ENCODE measurements around the gene ARHGAP10. TPM values are rescaled to one million over a fixed set of nuclear protein-coding genes. Genes with fewer than 3 reads are reported as not detected.
"Not testable (repeated sequence)": the region's sequence is repeated elsewhere in the genome, so short reads cannot be mapped to it uniquely, and the experiment has no call there.

Gene ARHGAP10
- total RNA-seq, 1 donor from 2014 or later: 8.3 TPM

DNA sequence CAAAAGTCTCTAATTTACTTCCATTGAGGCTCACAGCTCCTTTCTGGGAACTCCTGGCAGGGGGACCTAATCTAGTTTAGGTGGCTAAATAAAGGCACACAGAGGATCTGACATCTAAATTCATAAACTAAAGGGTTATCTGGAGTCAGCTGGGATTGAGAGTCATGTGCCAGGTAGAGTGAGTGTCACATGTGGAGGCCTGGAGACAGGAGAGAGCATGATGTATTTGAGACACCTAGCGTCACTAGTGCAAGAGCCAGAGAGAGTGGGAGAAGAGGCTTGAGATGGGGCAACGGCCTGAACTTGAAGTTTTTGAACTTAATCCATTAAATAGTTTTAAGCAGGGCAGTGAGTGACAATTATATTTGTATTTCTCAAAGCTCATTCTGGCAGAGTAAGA lies 152.6 kb downstream of the ARHGAP10 start:
- no peak overlapping the region for H3K27ac Mint-ChIP-seq
- H3K36me3 Mint-ChIP-seq (ENCODE audit: low read depth): peaks cover 14% of the 10 kb centered on the region
- intact Hi-C loops (cut with micrococcal nuclease): no loop called here
- no peaks in the 10 kb centered on the region for H3K4me1 Mint-ChIP-seq
- no peak overlapping the region for H3K4me3 Mint-ChIP-seq
- no peak for DNase-seq
- no peaks in the 10 kb centered on the region for H3K27me3 Mint-ChIP-seq
- H3K9me3 Mint-ChIP-seq: peaks cover 12% of the 10 kb centered on the region

DNA sequence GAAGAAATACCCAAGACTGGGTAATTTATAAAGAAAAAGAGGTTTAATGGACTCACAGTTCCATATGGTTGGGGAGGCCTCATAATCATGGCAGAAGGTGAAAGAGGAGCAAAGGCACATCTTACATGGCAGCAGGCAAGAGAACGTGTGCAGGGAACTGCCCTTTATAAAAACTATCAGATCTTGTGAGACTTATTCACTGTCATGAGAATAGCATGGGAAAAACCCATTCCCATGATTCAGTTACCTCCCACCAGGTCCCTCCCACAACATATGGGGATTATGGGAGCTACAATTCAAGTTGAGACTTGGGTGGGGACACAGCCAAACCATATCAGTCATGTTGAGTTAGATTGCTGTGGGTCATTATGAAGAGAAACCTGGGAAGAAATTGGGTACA lies 153.3 kb downstream of the ARHGAP10 start:
- H3K27me3 Mint-ChIP-seq; H3K27ac Mint-ChIP-seq; H3K4me1 Mint-ChIP-seq; DNase-seq; intact Hi-C loops (cut with micrococcal nuclease); H3K4me3 Mint-ChIP-seq: not testable (repeated sequence)
- H3K9me3 Mint-ChIP-seq: peaks cover 12% of the 10 kb centered on the region
- peaks cover 14% of the 10 kb centered on the region for H3K36me3 Mint-ChIP-seq (ENCODE audit: low read depth)

DNA sequence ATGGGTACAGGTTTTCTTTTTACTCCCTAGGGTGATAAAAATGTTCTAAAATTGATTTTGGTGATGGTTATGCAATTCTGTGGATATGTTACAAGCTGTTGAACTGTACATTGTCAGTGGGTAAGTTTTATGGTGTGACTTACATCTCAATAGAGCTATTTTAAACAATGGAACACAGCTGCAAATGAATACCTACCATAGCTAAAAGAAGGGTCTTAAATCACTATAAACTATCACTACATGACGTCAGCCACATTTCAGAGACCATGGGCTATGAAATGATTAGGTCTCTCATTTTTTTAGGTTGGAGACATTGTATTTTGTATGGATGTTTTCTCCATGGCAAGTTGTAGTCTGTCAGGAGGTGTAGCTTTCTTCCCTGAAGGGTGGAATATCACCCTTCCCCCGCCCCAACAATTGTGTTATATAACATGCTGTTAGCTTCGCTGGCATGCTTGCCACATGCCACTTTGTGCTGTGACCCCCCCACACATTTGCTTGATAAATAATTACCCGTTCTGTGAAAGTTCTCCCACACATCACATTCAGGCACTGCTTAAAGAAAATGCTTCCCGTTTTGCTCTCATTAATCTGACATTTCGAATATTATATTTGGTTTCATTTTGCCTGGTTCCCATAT lies 159.7 kb downstream of the ARHGAP10 start:
- intact Hi-C loops (cut with micrococcal nuclease): no loop called here

DNA sequence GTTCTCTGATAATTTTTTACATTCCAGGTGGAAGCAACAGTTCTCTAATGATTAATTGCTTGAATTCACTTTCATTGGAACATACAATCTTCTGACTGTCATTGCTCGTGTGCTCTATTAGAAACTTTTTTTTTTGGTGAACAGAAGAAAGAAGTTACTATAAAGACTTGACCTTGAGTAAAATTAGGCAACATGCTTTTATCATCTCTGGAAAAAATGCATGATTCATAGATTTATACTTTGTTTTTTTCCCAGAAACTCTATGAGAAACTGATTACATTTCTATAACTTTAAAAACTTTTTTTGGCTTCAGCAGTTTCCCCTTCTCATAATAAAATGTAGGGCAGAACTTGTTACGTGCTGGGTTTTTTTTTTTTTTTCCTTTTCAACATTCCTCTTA lies 167.6 kb downstream of the ARHGAP10 start:
- H3K4me3 Mint-ChIP-seq: no peak overlapping the region
- no peaks in the 10 kb centered on the region for H3K27me3 Mint-ChIP-seq
- peaks cover 2% of the 10 kb centered on the region for H3K36me3 Mint-ChIP-seq (ENCODE audit: low read depth)
- intact Hi-C loops (cut with micrococcal nuclease): no loop called here
- H3K4me1 Mint-ChIP-seq: no peaks in the 10 kb centered on the region
- DNase-seq: no peak
- peaks cover 7% of the 10 kb centered on the region for H3K9me3 Mint-ChIP-seq
- no peak overlapping the region for H3K27ac Mint-ChIP-seq

More for the DNA sequence above, 159.7 kb downstream of the ARHGAP10 start:
- H3K27me3 Mint-ChIP-seq: no peaks in the 10 kb centered on the region
- H3K4me3 Mint-ChIP-seq: no peak overlapping the region
- peaks cover 3% of the 10 kb centered on the region for H3K9me3 Mint-ChIP-seq
- H3K4me1 Mint-ChIP-seq: no peaks in the 10 kb centered on the region
- H3K36me3 Mint-ChIP-seq (ENCODE audit: low read depth): peaks cover 3% of the 10 kb centered on the region
- no peak for DNase-seq
- H3K27ac Mint-ChIP-seq: no peak overlapping the region

DNA sequence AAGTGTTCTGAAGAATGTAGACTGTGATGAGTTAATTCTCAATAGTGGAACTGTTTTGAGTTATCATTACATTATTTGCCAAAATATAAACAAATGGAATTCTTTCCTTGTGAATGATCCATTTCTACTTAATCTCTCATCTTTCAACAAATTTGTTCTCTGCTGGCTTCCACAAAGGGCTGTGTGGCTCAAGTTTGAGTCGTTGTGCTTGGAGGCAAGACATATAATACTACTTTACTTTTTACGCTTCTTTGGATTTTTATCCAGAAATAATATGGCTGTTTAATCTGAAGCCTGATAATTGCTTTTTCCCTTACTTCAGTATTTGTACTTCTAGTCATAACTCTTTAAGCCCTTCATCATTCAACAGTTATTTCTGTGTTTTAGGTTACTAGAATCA lies 169.5 kb downstream of the ARHGAP10 start:
- Mint-ChIP-seq H3K27me3 (no peaks in the 10 kb centered on the region), H3K27ac (no peak overlapping the region), H3K36me3 (ENCODE audit: low read depth) (peaks cover 2% of the 10 kb centered on the region), H3K9me3 (peaks cover 12% of the 10 kb centered on the region), H3K4me3 (no peak overlapping the region), H3K4me1 (no peaks in the 10 kb centered on the region)
- intact Hi-C loops (cut with micrococcal nuclease): no loop called here
- DNase-seq: no peak

DNA sequence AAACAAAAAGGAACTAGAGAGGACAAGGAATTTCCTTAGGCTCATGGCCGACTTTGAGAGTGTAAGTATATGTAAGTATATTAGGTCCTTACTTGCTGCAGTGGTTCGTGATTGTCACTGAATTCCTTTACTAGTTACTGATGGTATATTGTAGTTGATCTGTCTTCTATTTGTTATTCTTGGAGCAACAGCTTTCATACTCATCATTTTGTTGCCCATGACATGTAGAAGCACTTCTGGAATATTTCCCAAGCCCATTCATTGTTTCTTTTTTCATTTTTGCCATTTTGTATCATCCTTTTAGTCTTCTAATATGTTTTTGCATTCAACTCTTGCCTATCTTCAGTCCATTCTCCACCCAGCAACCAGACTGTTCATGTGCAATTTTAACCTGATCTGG lies 170.0 kb downstream of the ARHGAP10 start:
- intact Hi-C loops (cut with micrococcal nuclease): no loop called here
- peaks cover 2% of the 10 kb centered on the region for H3K36me3 Mint-ChIP-seq (ENCODE audit: low read depth)
- H3K27me3 Mint-ChIP-seq: no peaks in the 10 kb centered on the region
- no peak overlapping the region for H3K4me3 Mint-ChIP-seq
- no peaks in the 10 kb centered on the region for H3K4me1 Mint-ChIP-seq
- H3K9me3 Mint-ChIP-seq: peaks cover 12% of the 10 kb centered on the region
- H3K27ac Mint-ChIP-seq: no peak overlapping the region
- no peak for DNase-seq

DNA sequence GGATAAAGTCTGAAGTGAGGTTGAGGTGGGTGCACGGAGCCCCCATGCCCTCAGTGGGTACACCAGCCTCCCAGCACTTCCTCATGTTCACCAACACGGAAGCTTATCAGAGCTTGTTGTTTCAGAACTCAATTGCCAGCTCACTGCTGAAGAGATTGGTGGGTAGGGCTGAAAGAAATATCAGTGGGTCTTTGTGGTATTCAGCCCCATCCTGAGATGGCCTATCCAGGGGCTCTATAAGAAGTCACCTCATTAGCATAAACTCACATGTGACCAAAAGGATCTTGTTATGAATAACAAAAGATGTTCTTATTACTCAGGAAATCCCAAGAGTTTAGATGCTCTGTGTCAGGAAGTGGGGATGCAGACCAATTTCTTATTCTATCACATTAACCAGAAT lies 177.3 kb downstream of the ARHGAP10 start:
- Mint-ChIP-seq H3K4me1 (no peaks in the 10 kb centered on the region), H3K27me3 (no peaks in the 10 kb centered on the region), H3K27ac (no peak overlapping the region), H3K36me3 (ENCODE audit: low read depth) (peaks cover 1% of the 10 kb centered on the region), H3K9me3 (peaks cover 5% of the 10 kb centered on the region), H3K4me3 (no peak overlapping the region)
- intact Hi-C loops (cut with micrococcal nuclease): no loop called here
- no peak for DNase-seq

DNA sequence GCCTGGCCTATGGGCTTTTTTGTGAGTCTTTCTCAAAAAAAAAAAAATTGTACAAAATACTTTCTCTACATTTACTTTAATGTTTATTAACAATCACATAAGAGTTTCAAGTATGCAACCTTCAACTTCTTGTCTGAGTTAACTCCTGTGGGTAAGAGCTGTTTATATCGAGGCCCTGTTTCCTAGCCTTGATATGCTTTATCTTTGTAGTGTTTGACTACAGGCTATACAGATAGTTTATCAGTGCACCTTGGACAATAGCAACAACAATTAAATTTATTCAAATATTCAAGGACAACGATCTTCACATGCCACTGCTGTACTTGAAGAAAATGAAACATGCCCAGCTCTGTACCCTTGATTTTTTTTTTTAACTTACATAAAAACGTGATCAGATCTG lies 178.4 kb downstream of the ARHGAP10 start:
- no peaks in the 10 kb centered on the region for H3K27me3 Mint-ChIP-seq
- intact Hi-C loops (cut with micrococcal nuclease): no loop called here
- H3K4me1 Mint-ChIP-seq: no peaks in the 10 kb centered on the region
- H3K4me3 Mint-ChIP-seq: no peak overlapping the region
- no peaks in the 10 kb centered on the region for H3K36me3 Mint-ChIP-seq (ENCODE audit: low read depth)
- no peak for DNase-seq
- H3K9me3 Mint-ChIP-seq: peaks cover 5% of the 10 kb centered on the region
- no peak overlapping the region for H3K27ac Mint-ChIP-seq

DNA sequence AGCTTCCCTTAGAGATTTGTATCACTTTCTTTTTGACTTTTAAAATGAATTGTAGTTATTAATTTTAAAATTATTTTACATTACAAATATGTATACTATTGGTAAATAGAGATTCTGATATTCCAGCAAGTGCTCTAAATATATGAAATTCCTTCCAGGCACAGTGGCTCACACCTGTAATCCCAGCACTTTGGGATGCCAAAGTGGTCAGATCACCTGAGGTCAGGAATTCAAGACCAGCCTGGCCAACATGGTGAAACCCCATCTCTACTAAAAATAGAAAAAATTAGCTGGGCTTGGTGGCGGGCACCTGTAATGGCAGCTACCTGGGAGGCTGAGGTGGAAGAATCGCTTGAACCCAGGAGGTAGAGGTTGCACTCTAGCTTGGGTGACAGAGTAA lies 180.2 kb downstream of the ARHGAP10 start:
- H3K36me3 Mint-ChIP-seq (ENCODE audit: low read depth); H3K27ac Mint-ChIP-seq; H3K9me3 Mint-ChIP-seq; H3K27me3 Mint-ChIP-seq; intact Hi-C loops (cut with micrococcal nuclease); DNase-seq; H3K4me1 Mint-ChIP-seq; H3K4me3 Mint-ChIP-seq: not testable (repeated sequence)

DNA sequence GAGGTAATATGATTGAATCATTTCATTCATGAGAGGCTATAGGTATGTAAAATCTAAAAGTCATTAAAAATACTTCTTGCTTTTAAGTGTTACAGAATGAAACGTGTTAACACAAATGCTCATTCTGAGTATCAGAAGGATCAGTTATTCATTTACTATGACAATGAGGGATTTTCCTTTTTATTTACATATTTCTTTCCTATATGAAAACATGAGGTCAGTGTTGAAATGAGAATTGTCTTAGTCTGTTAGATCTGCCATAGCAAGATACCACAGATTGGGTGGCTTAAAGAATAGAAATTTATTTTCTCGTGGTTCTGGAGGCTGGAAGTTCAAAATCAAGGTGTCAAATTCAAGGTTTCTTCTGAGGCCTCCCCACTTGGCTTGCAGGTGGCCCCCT lies 181.2 kb downstream of the ARHGAP10 start:
- Mint-ChIP-seq H3K27me3 (no peaks in the 10 kb centered on the region), H3K4me1 (no peaks in the 10 kb centered on the region), H3K36me3 (ENCODE audit: low read depth) (no peaks in the 10 kb centered on the region), H3K4me3 (no peak overlapping the region), H3K27ac (no peak overlapping the region), H3K9me3 (no peaks in the 10 kb centered on the region)
- DNase-seq: no peak
- intact Hi-C loops (cut with micrococcal nuclease): no loop called here

DNA sequence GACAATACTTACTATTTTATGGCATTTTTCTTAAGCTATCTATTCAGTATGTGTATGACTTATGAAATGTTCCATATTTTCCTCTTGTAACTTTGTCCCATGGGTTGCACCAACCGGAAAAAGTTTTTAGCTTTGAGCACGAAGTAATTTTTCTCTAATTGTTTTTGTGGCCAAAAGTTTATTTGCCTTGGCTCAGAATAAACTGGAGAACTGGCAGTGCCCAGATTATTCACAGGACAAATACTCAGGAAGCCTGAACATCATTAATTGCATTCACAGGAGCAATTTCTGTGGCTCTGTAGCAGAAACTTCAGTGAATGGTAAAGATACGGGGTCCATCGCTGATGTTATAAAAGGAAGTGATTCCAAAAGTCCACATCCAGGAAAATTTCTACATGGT lies 184.5 kb downstream of the ARHGAP10 start:
- Mint-ChIP-seq H3K4me1 (no peaks in the 10 kb centered on the region), H3K36me3 (ENCODE audit: low read depth) (no peaks in the 10 kb centered on the region), H3K27me3 (no peaks in the 10 kb centered on the region), H3K4me3 (no peak overlapping the region), H3K9me3 (no peaks in the 10 kb centered on the region), H3K27ac (no peak overlapping the region)
- intact Hi-C loops (cut with micrococcal nuclease): no loop called here
- DNase-seq: no peak

DNA sequence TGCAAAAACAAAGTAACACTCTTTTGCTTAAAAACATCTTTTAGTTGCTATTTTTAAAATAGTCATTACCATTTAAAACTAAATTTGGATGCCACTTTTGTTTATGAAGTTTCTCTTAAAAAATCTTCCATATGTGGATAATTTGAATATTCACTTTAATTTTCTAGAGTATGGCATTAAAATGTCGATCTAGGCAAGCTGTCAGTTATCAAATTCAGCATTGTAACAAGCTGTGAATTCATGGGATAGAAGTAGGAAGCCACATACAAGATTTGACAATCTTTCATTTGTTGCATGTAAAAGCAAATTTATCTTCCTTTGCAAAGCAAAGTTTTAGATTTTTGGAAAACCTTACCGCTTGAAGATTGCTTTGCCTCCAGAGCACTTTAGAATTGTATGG lies 191.5 kb downstream of the ARHGAP10 start:
- Mint-ChIP-seq H3K4me3 (no peak overlapping the region), H3K36me3 (ENCODE audit: low read depth) (no peaks in the 10 kb centered on the region), H3K9me3 (no peaks in the 10 kb centered on the region), H3K27me3 (no peaks in the 10 kb centered on the region), H3K27ac (no peak overlapping the region), H3K4me1 (no peaks in the 10 kb centered on the region)
- no peak for DNase-seq
- intact Hi-C loops (cut with micrococcal nuclease): no loop called here

DNA sequence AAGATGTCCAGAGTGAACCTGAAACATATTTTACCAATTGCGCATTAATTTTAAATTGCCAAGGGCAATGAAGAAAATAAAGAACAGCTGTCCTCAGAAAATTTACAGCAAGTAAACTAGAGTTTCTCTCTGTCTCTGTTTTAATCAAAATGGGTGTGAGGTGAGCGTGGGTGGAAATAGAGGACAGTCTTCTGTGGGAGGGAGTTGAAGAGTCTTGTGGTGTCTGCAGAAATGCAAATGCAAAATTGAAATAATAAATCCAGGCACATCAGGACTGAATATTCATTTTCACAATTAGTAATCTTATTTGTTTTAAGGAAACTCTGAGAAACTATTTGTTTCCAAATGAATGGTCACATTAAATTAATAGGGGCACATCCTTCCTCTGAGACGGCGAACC lies 192.0 kb downstream of the ARHGAP10 start:
- H3K36me3 Mint-ChIP-seq (ENCODE audit: low read depth): no peaks in the 10 kb centered on the region
- no peak overlapping the region for H3K27ac Mint-ChIP-seq
- H3K4me3 Mint-ChIP-seq: no peak overlapping the region
- no peaks in the 10 kb centered on the region for H3K27me3 Mint-ChIP-seq
- no peaks in the 10 kb centered on the region for H3K9me3 Mint-ChIP-seq
- DNase-seq: no peak
- no peaks in the 10 kb centered on the region for H3K4me1 Mint-ChIP-seq
- intact Hi-C loops (cut with micrococcal nuclease): no loop called here

DNA sequence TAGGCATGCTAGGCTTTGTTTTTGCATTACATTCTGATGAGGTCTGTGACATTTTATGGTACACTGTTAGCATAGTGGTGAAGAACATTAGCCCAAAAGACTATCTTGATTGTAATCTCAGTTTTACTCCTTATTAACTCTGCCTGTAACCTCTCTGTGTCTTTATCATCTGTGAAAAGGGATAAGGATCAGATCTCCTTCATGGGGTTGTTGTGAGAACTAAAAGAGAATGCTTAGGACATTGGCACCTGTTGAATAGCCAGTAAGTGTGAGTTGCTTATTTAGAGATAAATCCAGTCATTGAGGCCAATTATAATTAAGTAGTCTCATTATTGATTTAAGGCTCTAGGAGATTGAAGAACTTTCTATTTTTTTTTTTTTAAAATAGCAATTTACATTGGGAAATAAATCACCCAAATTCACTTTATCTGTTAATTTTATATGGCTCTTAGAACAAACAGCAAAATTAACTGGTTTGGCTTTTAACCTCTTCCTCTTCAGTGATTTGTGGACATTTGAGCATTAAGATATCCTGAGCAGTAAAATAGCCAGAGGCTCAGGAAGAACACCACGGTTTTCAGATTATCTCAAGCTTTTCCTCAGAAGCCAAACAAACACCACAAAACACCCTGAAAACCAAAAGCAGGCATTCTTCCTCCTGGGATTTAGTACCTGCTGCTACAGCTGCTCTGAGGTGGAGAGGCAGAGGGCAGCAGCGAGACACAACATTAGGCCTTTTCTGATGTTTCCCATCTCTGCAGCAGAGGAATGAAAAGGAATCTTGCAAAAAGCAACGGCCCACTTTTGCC lies 192.9 kb downstream of the ARHGAP10 start:
- Mint-ChIP-seq H3K36me3 (ENCODE audit: low read depth) (no peaks in the 10 kb centered on the region), H3K27ac (no peak overlapping the region), H3K27me3 (no peaks in the 10 kb centered on the region), H3K9me3 (no peaks in the 10 kb centered on the region), H3K4me1 (no peaks in the 10 kb centered on the region), H3K4me3 (no peak overlapping the region)
- peak; percentile 59 for DNase-seq
- intact Hi-C loops (cut with micrococcal nuclease): no loop called here
